ENCODE results near the gene EAF2. TPM values are rescaled to one million over a fixed set of nuclear protein-coding genes. Genes with fewer than 3 reads are reported as not detected.

Gene EAF2
- total and polyA plus RNA-seq, 12 donors: 1.8 to 7.4 (median 3.5) TPM

DNA sequence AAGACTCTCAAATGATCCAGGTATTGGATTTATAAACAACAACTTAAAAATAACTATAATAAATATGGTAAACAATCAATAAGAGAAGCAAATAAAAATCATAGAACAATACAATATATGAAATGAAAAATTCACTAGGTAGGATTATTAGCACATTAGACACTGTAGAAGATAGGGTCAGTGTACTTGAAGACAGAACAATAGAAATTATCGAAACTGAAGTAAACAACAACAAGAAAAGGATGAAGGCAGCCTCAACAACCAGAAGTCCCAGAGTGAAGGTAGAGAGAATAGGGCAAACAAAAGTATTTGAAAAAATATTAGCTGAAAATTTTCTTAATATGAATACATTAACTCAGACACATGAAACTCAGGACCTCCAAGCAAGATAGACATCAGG is 12.0 kb upstream of the EAF2 start:
- peaks cover 0 to 98% (median 54%) of the 10 kb centered on the region in 9 donors for H3K36me3 ChIP-seq
- H3K27ac ChIP-seq: no peak overlapping the region
- H3K9me3 ChIP-seq: peaks cover 0 to 31% (median 7%) of the 10 kb centered on the region in 11 donors
- ATAC-seq (no peak), DNase-seq (no peak)
- TF ChIP-seq, protein P1, sequence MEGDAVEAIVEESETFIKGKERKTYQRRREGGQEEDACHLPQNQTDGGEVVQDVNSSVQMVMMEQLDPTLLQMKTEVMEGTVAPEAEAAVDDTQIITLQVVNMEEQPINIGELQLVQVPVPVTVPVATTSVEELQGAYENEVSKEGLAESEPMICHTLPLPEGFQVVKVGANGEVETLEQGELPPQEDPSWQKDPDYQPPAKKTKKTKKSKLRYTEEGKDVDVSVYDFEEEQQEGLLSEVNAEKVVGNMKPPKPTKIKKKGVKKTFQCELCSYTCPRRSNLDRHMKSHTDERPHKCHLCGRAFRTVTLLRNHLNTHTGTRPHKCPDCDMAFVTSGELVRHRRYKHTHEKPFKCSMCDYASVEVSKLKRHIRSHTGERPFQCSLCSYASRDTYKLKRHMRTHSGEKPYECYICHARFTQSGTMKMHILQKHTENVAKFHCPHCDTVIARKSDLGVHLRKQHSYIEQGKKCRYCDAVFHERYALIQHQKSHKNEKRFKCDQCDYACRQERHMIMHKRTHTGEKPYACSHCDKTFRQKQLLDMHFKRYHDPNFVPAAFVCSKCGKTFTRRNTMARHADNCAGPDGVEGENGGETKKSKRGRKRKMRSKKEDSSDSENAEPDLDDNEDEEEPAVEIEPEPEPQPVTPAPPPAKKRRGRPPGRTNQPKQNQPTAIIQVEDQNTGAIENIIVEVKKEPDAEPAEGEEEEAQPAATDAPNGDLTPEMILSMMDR (IDR thresholded peaks at IDR 0.05): no peak
- peaks cover 0 to 5% (median 0%) of the 10 kb centered on the region in 9 donors for H3K4me1 ChIP-seq
- intact Hi-C loops (cut with DNase I): no loop called here
- no peak overlapping the region for H3K4me3 ChIP-seq
- H3K27me3 ChIP-seq: no peaks in the 10 kb centered on the region
- 98 to 100% methylated on average over 1 of the region's 1 CpG for WGBS, 2 donors

DNA sequence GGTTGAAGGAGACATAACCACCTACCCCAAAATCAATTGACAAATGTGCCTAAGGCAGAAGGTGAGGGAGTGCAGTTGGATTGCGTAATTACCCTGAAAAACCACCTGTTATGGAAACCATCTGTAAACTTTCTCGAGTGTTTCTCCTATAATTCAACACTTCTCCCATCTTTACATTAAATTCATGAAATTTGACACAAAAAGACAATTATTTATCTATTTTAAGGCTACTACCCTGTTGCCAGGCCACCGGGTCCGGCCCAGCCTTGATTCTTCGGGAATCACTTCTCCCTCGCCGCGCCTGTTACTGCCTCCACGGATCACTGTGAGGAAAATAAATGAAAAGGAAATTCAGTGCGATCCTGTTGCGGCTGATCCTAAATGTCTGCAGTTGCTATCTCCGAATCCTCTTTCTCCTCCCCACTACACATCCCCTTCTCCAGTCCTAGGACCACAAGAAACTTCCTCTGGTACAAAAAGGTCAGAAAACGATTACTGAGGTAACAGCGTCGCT is 795 bp upstream of the EAF2 start:
- Histone ChIP-seq H3K27me3 (no peaks in the 10 kb centered on the region), H3K4me1 (peaks cover 0 to 25% (median 19%) of the 10 kb centered on the region in 9 donors), H3K27ac (peak overlapping the region in 9 of 10 donors; percentile 57 to 90 (median 74)), H3K9me3 (no peaks in the 10 kb centered on the region), H3K36me3 (peaks cover 0 to 33% (median 0%) of the 10 kb centered on the region in 9 donors), H3K4me3 (peak overlapping the region; percentile 57 to 91 (median 74))
- DNase-seq (no peak), ATAC-seq (peak in 6 of 8 donors; percentile 0 to 28 (median 8))
- TF ChIP-seq, protein P1 (IDR thresholded peaks at IDR 0.05): no peak
- WGBS, 2 donors: 11 to 14% methylated on average over 15 of the region's 15 CpGs
- intact Hi-C loops (cut with DNase I): loop anchor here in 1 of 10 donors (5.0 kb wide), 1 partner anchor 82 kb away; no protein-coding TSS in a partner anchor

DNA sequence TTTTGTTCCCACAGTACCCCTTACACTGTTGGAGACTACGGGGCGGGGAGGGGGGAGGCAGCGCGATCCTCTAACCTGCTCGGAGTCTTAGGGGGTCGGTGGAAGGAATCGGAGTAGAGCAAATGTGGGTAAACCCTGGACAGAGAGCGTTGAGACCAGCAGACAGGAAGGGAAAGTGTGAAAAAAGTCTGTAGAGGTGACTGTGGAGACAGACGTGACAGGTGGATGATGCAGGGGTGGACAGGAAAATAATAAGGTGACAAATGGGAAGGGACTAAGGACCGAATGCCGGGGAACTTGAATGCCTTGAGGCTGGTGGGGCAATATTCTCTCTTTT is 424 bp downstream of the EAF2 start:
- Histone ChIP-seq H3K27me3 (no peaks in the 10 kb centered on the region), H3K9me3 (no peaks in the 10 kb centered on the region), H3K27ac (peak overlapping the region in 9 of 10 donors; percentile 45 to 90 (median 74)), H3K4me3 (peak overlapping the region; percentile 54 to 91 (median 74)), H3K4me1 (peaks cover 0 to 25% (median 19%) of the 10 kb centered on the region in 9 donors), H3K36me3 (peaks cover 0 to 28% (median 0%) of the 10 kb centered on the region in 9 donors)
- TF ChIP-seq, protein P1 (IDR thresholded peaks at IDR 0.05): no peak
- WGBS, 2 donors: 1% methylated on average over 11 of the region's 11 CpGs
- intact Hi-C loops (cut with DNase I): no loop called here
- DNase-seq (no peak), ATAC-seq (peak in 4 of 8 donors; percentile 6 to 46 (median 38))

DNA sequence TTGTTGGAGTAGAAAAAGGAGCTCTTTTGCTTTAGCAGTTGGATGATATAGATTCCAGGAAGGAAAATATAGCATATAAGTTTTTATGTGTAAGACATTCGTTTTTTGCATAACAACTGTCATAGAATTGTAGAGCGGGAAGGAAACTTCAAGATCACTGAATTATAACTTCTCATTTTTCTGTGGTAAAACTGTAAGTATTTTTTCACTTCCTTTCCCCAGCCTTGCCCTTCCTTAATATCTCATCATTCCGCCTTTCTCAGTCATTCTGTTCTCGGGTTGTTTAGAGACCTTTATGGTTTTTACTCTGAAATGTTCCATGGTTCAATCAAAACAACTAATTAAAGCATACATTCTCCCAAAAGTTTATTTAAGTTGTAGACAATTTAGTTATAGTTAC is 1.1 kb downstream of the EAF2 start:
- TF ChIP-seq, protein P1 (IDR thresholded peaks at IDR 0.05): no peak
- DNase-seq (no peak), ATAC-seq (no peak)
- H3K27ac ChIP-seq: peak overlapping the region in 2 of 10 donors; percentile 71 to 90
- no peaks in the 10 kb centered on the region for H3K27me3 ChIP-seq
- H3K9me3 ChIP-seq: no peaks in the 10 kb centered on the region
- H3K4me1 ChIP-seq: peaks cover 0 to 25% (median 19%) of the 10 kb centered on the region in 9 donors
- WGBS, 2 donors: 77 to 81% methylated on average over 4 of the region's 4 CpGs
- intact Hi-C loops (cut with DNase I): no loop called here
- H3K4me3 ChIP-seq: peak overlapping the region in 7 of 10 donors; percentile 68 to 91 (median 74)
- peaks cover 0 to 25% (median 0%) of the 10 kb centered on the region in 9 donors for H3K36me3 ChIP-seq
